Fibroblast of lung (primary cell): ENCODE data around the gene MYDGF.

Experiments used
- CTCF ChIP-seq, 2 donors: IDR thresholded peaks in 1 of 2; conservative IDR thresholded peaks in 1 of 2; 1 replicate in 1 of 2; 2 replicates in 1 of 2; pipeline ENCODE4 v1.5.1; 2011 to 2012; ENCODE audit warnings: low read length in 2 of 2, control low read depth in 1 of 2, inconsistent platforms in 1 of 2, low read depth in 1 of 2, mild to moderate bottlenecking in 1 of 2
- EZH2 ChIP-seq: IDR thresholded peaks from 2 replicates; pipeline ENCODE4 v1.5.1; 2012; ENCODE audit warnings: low read length, control low read depth, mild to moderate bottlenecking; ENCODE audit errors: missing control alignments

- TF ChIP-seq CTCF (conservative IDR thresholded peaks at IDR 0.05 in 1 of 2, IDR thresholded peaks at IDR 0.05 in 1 of 2; ENCODE audit: low read depth in 1 of 2, low read length in 2 of 2) (no peak), EZH2 (no peak)
Observed at GRCh38 chr19:4719499-4719866, 49.3 kb upstream of the MYDGF start.
